Keratinocyte (primary cell): ENCODE results near the gene WLS. TPM values are rescaled to one million over a fixed set of nuclear protein-coding genes. Genes with fewer than 3 reads are reported as not detected.

Experiments used
- DNase-seq: peaks from one replicate; pipeline ENCODE4 v3.0.0-alpha.2; 2011; ENCODE audit warnings: low read depth, missing footprints, low spot score
- FAIRE-seq: peaks from 2 replicates; lab custom pipeline; 2011; peaks lifted over from hg19 to GRCh38; lab: Jason Lieb, UNC
- H2AFZ ChIP-seq: 2 replicates; pipeline ENCODE4 v1.6.0; 2012; ENCODE audit warnings: low read length, control low read depth, inconsistent platforms; ENCODE audit not compliant: control insufficient read depth
- H3K27ac ChIP-seq: 2 replicates; pipeline ENCODE4 v1.5.1; 2011; ENCODE audit warnings: low read length; ENCODE audit not compliant: control insufficient read depth, insufficient read depth
- H3K27me3 ChIP-seq: 3 replicates; pipeline ENCODE4 v1.6.0; 2011; ENCODE audit warnings: low read length; ENCODE audit not compliant: control insufficient read depth, insufficient read depth; ENCODE audit errors: extremely low read depth
- H3K36me3 ChIP-seq, 2 experiments: 2 replicates in 1 of 2; 3 replicates in 1 of 2; pipeline ENCODE4 v1.5.1; 2011; ENCODE audit warnings: low read length in 2 of 2, mild to moderate bottlenecking in 1 of 2; ENCODE audit not compliant: control insufficient read depth in 2 of 2, insufficient read depth in 2 of 2; ENCODE audit errors: extremely low read depth in 1 of 2
- H3K4me1 ChIP-seq: 3 replicates; pipeline ENCODE4 v1.5.1; 2011; ENCODE audit warnings: low read length; ENCODE audit not compliant: control insufficient read depth, insufficient read depth; ENCODE audit errors: extremely low read depth
- H3K4me2 ChIP-seq: 3 replicates; pipeline ENCODE4 v1.6.0; 2011; ENCODE audit warnings: low read depth, low read length; ENCODE audit not compliant: control insufficient read depth, insufficient read depth; ENCODE audit errors: extremely low read depth
- H3K4me3 ChIP-seq, 3 experiments: fragments of 200-600 bp in 1 of 3; sonication (generic) in 1 of 3; 2 replicates in 2 of 3; 3 replicates in 1 of 3; pipeline ENCODE4 v1.5.1; 2011 to 2016; ENCODE audit warnings: low read length in 3 of 3, mild to moderate bottlenecking in 3 of 3, control low read depth in 2 of 3, inconsistent platforms in 1 of 3, low read depth in 1 of 3, mixed read lengths in 1 of 3, mixed run types in 1 of 3, moderate library complexity in 1 of 3; ENCODE audit not compliant: control insufficient read depth in 2 of 3, insufficient read depth in 2 of 3; ENCODE audit errors: extremely low read depth in 1 of 3
- H3K79me2 ChIP-seq: 2 replicates; pipeline ENCODE4 v1.6.0; 2012; ENCODE audit warnings: low read length; ENCODE audit not compliant: control insufficient read depth, insufficient read depth
- H3K9ac ChIP-seq: 3 replicates; pipeline ENCODE4 v1.6.0; 2011; ENCODE audit warnings: low read length; ENCODE audit not compliant: control insufficient read depth, insufficient read depth; ENCODE audit errors: extremely low read depth
- H3K9me1 ChIP-seq: 3 replicates; pipeline ENCODE4 v1.6.0; 2011; ENCODE audit warnings: low read length; ENCODE audit not compliant: control insufficient read depth, insufficient read depth; ENCODE audit errors: extremely low read depth
- H3K9me3 ChIP-seq: 2 replicates; pipeline ENCODE4 v1.5.1; 2012; ENCODE audit warnings: low read depth, low read length; ENCODE audit not compliant: control insufficient read depth
- H4K20me1 ChIP-seq: 3 replicates; pipeline ENCODE4 v1.6.0; 2011; ENCODE audit warnings: low read length; ENCODE audit not compliant: control insufficient read depth, insufficient read depth; ENCODE audit errors: extremely low read depth
- CTCF ChIP-seq, 3 experiments: IDR thresholded peaks in 1 of 3; conservative IDR thresholded peaks in 1 of 3; optimal IDR thresholded peaks in 1 of 3; 2 replicates in 2 of 3; 3 replicates in 1 of 3; pipeline versions ENCODE3 to v1.5.1; 2011; ENCODE audit warnings: low read length in 3 of 3, mild to moderate bottlenecking in 3 of 3, moderate library complexity in 2 of 3, control low read depth in 1 of 3, inconsistent platforms in 1 of 3; ENCODE audit not compliant: insufficient read depth in 2 of 3; ENCODE audit errors: extremely low read depth in 1 of 3
- EZH2 ChIP-seq: IDR thresholded peaks from one replicate; pipeline ENCODE4 v1.6.1; 2012; ENCODE audit warnings: inconsistent platforms, mild to moderate bottlenecking, low read length, moderate library complexity
- dilution Hi-C: fragments of 300-500 bp; cut with MboI; formaldehyde crosslinking; loops from one replicate; pipeline ENCODE4 v1.7.0; 2020; ENCODE audit warnings: low sequenced_read_pairs; ENCODE audit not compliant: extremely low pct_ligation_motif_present
- polyA plus RNA-seq, 5 experiments: library from polyadenylated mRNA; depleted of rRNA in 3 of 5; stranded (reverse) in 3 of 5; stranded (forward) in 1 of 5; unstranded in 1 of 5; fragments of >200 nt; gene quantifications; 1 replicate in 1 of 5; 2 replicates in 3 of 5; 3 replicates in 1 of 5; pipeline versions ENCODE4 v1.2.1 to v1.2.3, GENCODE V29; 2011 to 2012; ENCODE audit warnings: missing spikeins in 2 of 5, low read depth in 1 of 5, low replicate concordance in 1 of 5

The WLS gene
- polyA plus RNA-seq, 1 donor (not counting 4 experiments of a cell fraction or from before 2014, with no cell fraction given), result 92.4 TPM

- Histone ChIP-seq H3K4me1 (peaks cover 45% of the 10 kb centered on the region), H3K36me3 (no peaks in the 10 kb centered on the region), H3K4me3 (no peak overlapping the region), H3K4me2 (no peak overlapping the region), H2AFZ (no peak overlapping the region), H3K79me2 (peaks cover 48% of the 10 kb centered on the region), H3K9me3 (no peaks in the 10 kb centered on the region), H3K9ac (no peak overlapping the region), H3K27me3 (no peaks in the 10 kb centered on the region), H4K20me1 (no peaks in the 10 kb centered on the region), H3K27ac (no peak overlapping the region), H3K9me1 (no peaks in the 10 kb centered on the region)
- FAIRE-seq (no peak), DNase-seq (no peak)
- dilution Hi-C loops, result no loop called here
- TF ChIP-seq EZH2 (no peak), CTCF (optimal IDR thresholded peaks at IDR 0.05 in 1 of 3, IDR thresholded peaks at IDR 0.05 in 1 of 3, conservative IDR thresholded peaks at IDR 0.05 in 1 of 3; ENCODE audit: extremely low read depth in 1 of 3, insufficient read depth in 2 of 3, low read length in 3 of 3) (no peak)
These were observed 14.7 kb downstream of the WLS start for GRCh38 chr1:68217618-68218017.

GRCh38 chr1:68217060-68217554, 15.2 kb downstream of the WLS start:
- no peak for DNase-seq
- H3K4me1 ChIP-seq, result peaks cover 40% of the 10 kb centered on the region

More at GRCh38 chr1:68217060-68217554, 15.2 kb downstream of the WLS start:
- Histone ChIP-seq H3K79me2 (peaks cover 48% of the 10 kb centered on the region), H3K4me3 (no peak overlapping the region), H3K9me3 (no peaks in the 10 kb centered on the region), H3K36me3 (no peaks in the 10 kb centered on the region), H4K20me1 (no peaks in the 10 kb centered on the region), H3K27ac (no peak overlapping the region), H3K4me2 (no peak overlapping the region), H3K9ac (no peak overlapping the region), H3K9me1 (no peaks in the 10 kb centered on the region), H3K27me3 (no peaks in the 10 kb centered on the region), H2AFZ (no peak overlapping the region)
- FAIRE-seq, result no peak
- TF ChIP-seq EZH2 (no peak), CTCF (optimal IDR thresholded peaks at IDR 0.05 in 1 of 3, IDR thresholded peaks at IDR 0.05 in 1 of 3, conservative IDR thresholded peaks at IDR 0.05 in 1 of 3; ENCODE audit: extremely low read depth in 1 of 3, insufficient read depth in 2 of 3, low read length in 3 of 3) (no peak)
- dilution Hi-C loops, result no loop called here
